ENCODE measurements around the gene ABLIM2. TPM values are rescaled to one million over a fixed set of nuclear protein-coding genes. Genes with fewer than 3 reads are reported as not detected.

The ABLIM2 gene
- total RNA-seq, 1 experiment from 2014 or later, result 1.0 TPM

DNA sequence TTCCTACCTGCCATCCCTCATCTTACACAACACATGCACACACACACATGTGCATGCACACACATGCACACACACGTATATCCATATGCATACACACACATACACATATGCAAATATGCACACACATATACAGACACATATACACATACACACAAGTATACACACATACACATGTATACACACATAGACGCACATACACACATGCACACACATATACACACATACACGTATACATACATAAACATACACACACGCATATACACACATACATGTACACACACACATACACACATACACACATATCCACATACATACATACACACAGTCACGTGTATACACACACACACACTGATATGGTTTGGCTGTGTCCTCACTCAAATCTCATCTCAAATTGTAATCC, 182.0 kb downstream of the ABLIM2 start:
- H2BK15ac ChIP-seq (ENCODE audit: low read depth, low read length), result no peak overlapping the region
- no peak overlapping the region for H3K4ac ChIP-seq (ENCODE audit: low read depth, low read length)
- no peak overlapping the region for H3K14ac ChIP-seq (ENCODE audit: insufficient read depth, low read length)
- H4K20me1 ChIP-seq (ENCODE audit: control insufficient read depth, insufficient read depth, insufficient read length), result no peaks in the 10 kb centered on the region
- no peaks in the 10 kb centered on the region for H3K79me2 ChIP-seq (ENCODE audit: insufficient read depth, low read length)
- H3K27ac ChIP-seq (ENCODE audit: insufficient read length, low read depth, low read length), result no peak overlapping the region
- no peak overlapping the region for H3K23ac ChIP-seq (ENCODE audit: insufficient read length, low read depth, low read length)
- no peaks in the 10 kb centered on the region for H3K27me3 Mint-ChIP-seq (ENCODE audit: low read depth)
- no peaks in the 10 kb centered on the region for H3K27me3 ChIP-seq (ENCODE audit: insufficient read depth, low read length)
- no peak overlapping the region for H3K4me3 Mint-ChIP-seq
- no peak for DNase-seq
- no peak overlapping the region for H2BK12ac ChIP-seq (ENCODE audit: insufficient read length, low read depth, low read length)
- no peaks in the 10 kb centered on the region for H3K79me1 ChIP-seq (ENCODE audit: insufficient read depth, low read depth, low read length, poor library complexity, severe bottlenecking)
- no peak overlapping the region for H4K5ac ChIP-seq (ENCODE audit: insufficient read length, low read depth, low read length)
- H4K8ac ChIP-seq (replicated peaks; ENCODE audit: insufficient read length, low read depth, low read length), result no peak overlapping the region
- no peaks in the 10 kb centered on the region for H3K23me2 ChIP-seq (ENCODE audit: insufficient read length, low read depth, low read length, poor library complexity, severe bottlenecking)
- WGBS (ENCODE audit: extremely low coverage, insufficient read length, low lambda C conversion rate), result 100% methylated on average over 1 of the region's 5 CpGs
- H3K27ac Mint-ChIP-seq, result no peak overlapping the region; a peak in 1 of 7 replicates
- no peak overlapping the region for H2BK20ac ChIP-seq (ENCODE audit: low read depth, low read length, poor library complexity, severe bottlenecking)
- no peak overlapping the region for H2AK5ac ChIP-seq (ENCODE audit: insufficient read length, low read length)
- TF ChIP-seq, protein P1, sequence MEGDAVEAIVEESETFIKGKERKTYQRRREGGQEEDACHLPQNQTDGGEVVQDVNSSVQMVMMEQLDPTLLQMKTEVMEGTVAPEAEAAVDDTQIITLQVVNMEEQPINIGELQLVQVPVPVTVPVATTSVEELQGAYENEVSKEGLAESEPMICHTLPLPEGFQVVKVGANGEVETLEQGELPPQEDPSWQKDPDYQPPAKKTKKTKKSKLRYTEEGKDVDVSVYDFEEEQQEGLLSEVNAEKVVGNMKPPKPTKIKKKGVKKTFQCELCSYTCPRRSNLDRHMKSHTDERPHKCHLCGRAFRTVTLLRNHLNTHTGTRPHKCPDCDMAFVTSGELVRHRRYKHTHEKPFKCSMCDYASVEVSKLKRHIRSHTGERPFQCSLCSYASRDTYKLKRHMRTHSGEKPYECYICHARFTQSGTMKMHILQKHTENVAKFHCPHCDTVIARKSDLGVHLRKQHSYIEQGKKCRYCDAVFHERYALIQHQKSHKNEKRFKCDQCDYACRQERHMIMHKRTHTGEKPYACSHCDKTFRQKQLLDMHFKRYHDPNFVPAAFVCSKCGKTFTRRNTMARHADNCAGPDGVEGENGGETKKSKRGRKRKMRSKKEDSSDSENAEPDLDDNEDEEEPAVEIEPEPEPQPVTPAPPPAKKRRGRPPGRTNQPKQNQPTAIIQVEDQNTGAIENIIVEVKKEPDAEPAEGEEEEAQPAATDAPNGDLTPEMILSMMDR (conservative IDR thresholded peaks at IDR 0.05), result no peak
- peaks cover 0 to 4% (median 3%) of the 10 kb centered on the region in 3 experiments; a peak in 3 of 7 replicates for H3K36me3 Mint-ChIP-seq (ENCODE audit: insufficient read depth in 1 of 3, low read depth in 3 of 3)
- H3T11ph ChIP-seq (ENCODE audit: low read length), result no peak overlapping the region
- peaks cover 31 to 33% of the 10 kb centered on the region in 2 experiments for H3K4me1 Mint-ChIP-seq
- no peak overlapping the region for H3K56ac ChIP-seq (ENCODE audit: insufficient read length, low read depth, low read length)
- H3K18ac ChIP-seq (ENCODE audit: insufficient read length, low read depth, low read length), result no peak overlapping the region
- H2BK5ac ChIP-seq (ENCODE audit: insufficient read length, low read length), result no peak overlapping the region
- H3K4me1 ChIP-seq (ENCODE audit: insufficient read depth, low read length), result peaks cover 13% of the 10 kb centered on the region; the same call in 1 of the 2 replicates
- peaks cover 0 to 5% of the 10 kb centered on the region in 2 experiments; a peak in 3 of 5 replicates for H3K9me3 Mint-ChIP-seq
- H2AFZ ChIP-seq (ENCODE audit: low read length), result no peak overlapping the region
- H3K9ac ChIP-seq (ENCODE audit: extremely low read depth, insufficient read length, low read length), result no peak overlapping the region
- H2BK120ac ChIP-seq (ENCODE audit: low read depth, low read length, poor library complexity, severe bottlenecking), result no peak overlapping the region
- H3K4me2 ChIP-seq (ENCODE audit: insufficient read depth, insufficient read length, low read length), result no peak overlapping the region
- no peak overlapping the region for H4K91ac ChIP-seq (ENCODE audit: insufficient read length, low read depth, low read length)
- no peaks in the 10 kb centered on the region for H3K9me3 ChIP-seq (ENCODE audit: control insufficient read depth, low read depth, low read length)
